WTC11 (cell line): ENCODE data around the gene B4GALNT1. TPM values are rescaled to one million over a fixed set of nuclear protein-coding genes. Genes with fewer than 3 reads are reported as not detected.

Experiments used
- ATAC-seq: fragments of 200-7000 bp; cut with Tn5 transposase; 2 replicates; pipeline ENCODE4 v1.10.0; 2021; ENCODE audit warnings: mild to moderate bottlenecking, moderate library complexity
- CTCF ChIA-PET: fragments of 300-600 bp; sonication (Branson Sonifier 250); formaldehyde crosslinking; loops from one replicate; lab custom pipeline; 2021; ENCODE audit warnings: antibody characterized with exemption; lab: Charles Lee
- POLR2A ChIA-PET: fragments of 350-600 bp; sonication (Branson Sonifier 250); formaldehyde crosslinking; loops from one replicate; lab custom pipeline; 2021; ENCODE audit warnings: antibody characterized with exemption; lab: Charles Lee
- DNase-seq: peaks from one replicate; pipeline ENCODE4 v3.0.0; 2021; ENCODE audit warnings: low spot score
- H3K27ac Mint-ChIP-seq: 2 replicates; pipeline ENCODE4 v1.8.0; 2021; ENCODE audit warnings: mixed read lengths
- H3K27me3 Mint-ChIP-seq: 2 replicates; pipeline ENCODE4 v1.8.0; 2021; ENCODE audit warnings: low read depth, mild to moderate bottlenecking, moderate library complexity, mixed read lengths
- H3K36me3 Mint-ChIP-seq: 2 replicates; pipeline ENCODE4 v1.8.0; 2021; ENCODE audit warnings: mixed read lengths
- H3K4me1 Mint-ChIP-seq: 2 replicates; pipeline ENCODE4 v1.8.0; 2022; ENCODE audit warnings: mixed read lengths
- H3K4me3 Mint-ChIP-seq: 2 replicates; pipeline ENCODE4 v1.8.0; 2021; ENCODE audit warnings: mild to moderate bottlenecking, moderate library complexity, mixed read lengths
- H3K9me3 Mint-ChIP-seq: 2 replicates; pipeline ENCODE4 v1.8.0; 2021; ENCODE audit warnings: mixed read lengths
- ATF3 ChIP-seq: sonication (generic); formaldehyde crosslinking; conservative IDR thresholded peaks from 2 replicates; pipeline ENCODE4 v1.8.1; 2022; ENCODE audit warnings: mild to moderate bottlenecking, missing genetic modification reagents
- CDX4 ChIP-seq: fragments of 250-450 bp; sonication (Bioruptor Pico); IDR thresholded peaks from 2 replicates; pipeline ENCODE4 v1.9.0; 2021; ENCODE audit warnings: moderate library complexity, mild to moderate bottlenecking, inconsistent platforms, borderline replicate concordance
- FOXJ3 ChIP-seq: sonication (generic); formaldehyde crosslinking; IDR thresholded peaks from 2 replicates; pipeline ENCODE4 v1.9.0; 2021; ENCODE audit warnings: missing genetic modification reagents, mild to moderate bottlenecking, borderline replicate concordance
- FOXP4 ChIP-seq: sonication (generic); formaldehyde crosslinking; IDR thresholded peaks from 2 replicates; pipeline ENCODE4 v1.8.0; 2022; ENCODE audit warnings: mild to moderate bottlenecking, missing genetic modification reagents
- GABPB1 ChIP-seq: sonication (generic); formaldehyde crosslinking; IDR thresholded peaks from 2 replicates; pipeline ENCODE4 v1.8.1; 2023; ENCODE audit warnings: mild to moderate bottlenecking, missing genetic modification reagents
- MYBL2 ChIP-seq: sonication (generic); formaldehyde crosslinking; IDR thresholded peaks from 2 replicates; pipeline ENCODE4 v1.8.1; 2023; ENCODE audit warnings: mild to moderate bottlenecking, moderate library complexity, missing genetic modification reagents
- NR2C2 ChIP-seq: sonication (generic); formaldehyde crosslinking; IDR thresholded peaks from 2 replicates; pipeline ENCODE4 v1.8.0; 2022; ENCODE audit warnings: mild to moderate bottlenecking, missing genetic modification reagents
- RELA ChIP-seq: sonication (generic); formaldehyde crosslinking; IDR thresholded peaks from 2 replicates; pipeline ENCODE4 v1.8.1; 2022; ENCODE audit warnings: missing genetic modification reagents, mild to moderate bottlenecking, borderline replicate concordance
- RORB ChIP-seq: fragments of 250-450 bp; sonication (Bioruptor Pico); IDR thresholded peaks from 2 replicates; pipeline ENCODE4 v1.9.0; 2021; ENCODE audit warnings: mild to moderate bottlenecking
- TP53 ChIP-seq: sonication (generic); formaldehyde crosslinking; IDR thresholded peaks from 2 replicates; pipeline ENCODE4 v1.8.1; 2023; ENCODE audit warnings: mild to moderate bottlenecking, missing genetic modification reagents
- total RNA-seq: library from RNA; stranded (reverse); gene quantifications from 3 replicates; pipeline ENCODE4 v1.2.3, GENCODE V29; 2021
- TF ChIP-seq, protein P1 (sequence below): fragments of 250-450 bp; sonication (Bioruptor Pico); IDR thresholded peaks from 2 replicates; pipeline ENCODE4 v1.9.0; 2021; ENCODE audit warnings: mild to moderate bottlenecking
- TF ChIP-seq, protein P2 (sequence below): fragments of 200-600 bp; IDR thresholded peaks from 2 replicates; pipeline ENCODE4 v1.8.0; 2022; ENCODE audit warnings: antibody characterized with exemption

B4GALNT1 gene
- total RNA-seq, 1 experiment from 2014 or later: 1.2 TPM

GRCh38 chr12:57582440-57582839 is 50.6 kb downstream of the B4GALNT1 start:
- no peak for ATAC-seq
- H3K27ac Mint-ChIP-seq: no peak overlapping the region
- TF ChIP-seq, protein P1, sequence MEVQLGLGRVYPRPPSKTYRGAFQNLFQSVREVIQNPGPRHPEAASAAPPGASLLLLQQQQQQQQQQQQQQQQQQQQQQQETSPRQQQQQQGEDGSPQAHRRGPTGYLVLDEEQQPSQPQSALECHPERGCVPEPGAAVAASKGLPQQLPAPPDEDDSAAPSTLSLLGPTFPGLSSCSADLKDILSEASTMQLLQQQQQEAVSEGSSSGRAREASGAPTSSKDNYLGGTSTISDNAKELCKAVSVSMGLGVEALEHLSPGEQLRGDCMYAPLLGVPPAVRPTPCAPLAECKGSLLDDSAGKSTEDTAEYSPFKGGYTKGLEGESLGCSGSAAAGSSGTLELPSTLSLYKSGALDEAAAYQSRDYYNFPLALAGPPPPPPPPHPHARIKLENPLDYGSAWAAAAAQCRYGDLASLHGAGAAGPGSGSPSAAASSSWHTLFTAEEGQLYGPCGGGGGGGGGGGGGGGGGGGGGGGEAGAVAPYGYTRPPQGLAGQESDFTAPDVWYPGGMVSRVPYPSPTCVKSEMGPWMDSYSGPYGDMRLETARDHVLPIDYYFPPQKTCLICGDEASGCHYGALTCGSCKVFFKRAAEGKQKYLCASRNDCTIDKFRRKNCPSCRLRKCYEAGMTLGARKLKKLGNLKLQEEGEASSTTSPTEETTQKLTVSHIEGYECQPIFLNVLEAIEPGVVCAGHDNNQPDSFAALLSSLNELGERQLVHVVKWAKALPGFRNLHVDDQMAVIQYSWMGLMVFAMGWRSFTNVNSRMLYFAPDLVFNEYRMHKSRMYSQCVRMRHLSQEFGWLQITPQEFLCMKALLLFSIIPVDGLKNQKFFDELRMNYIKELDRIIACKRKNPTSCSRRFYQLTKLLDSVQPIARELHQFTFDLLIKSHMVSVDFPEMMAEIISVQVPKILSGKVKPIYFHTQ (CRISPR knock-in tag): no peak
- TF ChIP-seq RELA: no peak
- TF ChIP-seq, protein P2, sequence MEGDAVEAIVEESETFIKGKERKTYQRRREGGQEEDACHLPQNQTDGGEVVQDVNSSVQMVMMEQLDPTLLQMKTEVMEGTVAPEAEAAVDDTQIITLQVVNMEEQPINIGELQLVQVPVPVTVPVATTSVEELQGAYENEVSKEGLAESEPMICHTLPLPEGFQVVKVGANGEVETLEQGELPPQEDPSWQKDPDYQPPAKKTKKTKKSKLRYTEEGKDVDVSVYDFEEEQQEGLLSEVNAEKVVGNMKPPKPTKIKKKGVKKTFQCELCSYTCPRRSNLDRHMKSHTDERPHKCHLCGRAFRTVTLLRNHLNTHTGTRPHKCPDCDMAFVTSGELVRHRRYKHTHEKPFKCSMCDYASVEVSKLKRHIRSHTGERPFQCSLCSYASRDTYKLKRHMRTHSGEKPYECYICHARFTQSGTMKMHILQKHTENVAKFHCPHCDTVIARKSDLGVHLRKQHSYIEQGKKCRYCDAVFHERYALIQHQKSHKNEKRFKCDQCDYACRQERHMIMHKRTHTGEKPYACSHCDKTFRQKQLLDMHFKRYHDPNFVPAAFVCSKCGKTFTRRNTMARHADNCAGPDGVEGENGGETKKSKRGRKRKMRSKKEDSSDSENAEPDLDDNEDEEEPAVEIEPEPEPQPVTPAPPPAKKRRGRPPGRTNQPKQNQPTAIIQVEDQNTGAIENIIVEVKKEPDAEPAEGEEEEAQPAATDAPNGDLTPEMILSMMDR: no peak
- TF ChIP-seq ATF3: no peak
- TF ChIP-seq FOXJ3: no peak
- no peak for TF ChIP-seq TP53 (CRISPR knock-in tag)
- TF ChIP-seq CDX4: no peak
- TF ChIP-seq NR2C2 (CRISPR knock-in tag): no peak

DNA sequence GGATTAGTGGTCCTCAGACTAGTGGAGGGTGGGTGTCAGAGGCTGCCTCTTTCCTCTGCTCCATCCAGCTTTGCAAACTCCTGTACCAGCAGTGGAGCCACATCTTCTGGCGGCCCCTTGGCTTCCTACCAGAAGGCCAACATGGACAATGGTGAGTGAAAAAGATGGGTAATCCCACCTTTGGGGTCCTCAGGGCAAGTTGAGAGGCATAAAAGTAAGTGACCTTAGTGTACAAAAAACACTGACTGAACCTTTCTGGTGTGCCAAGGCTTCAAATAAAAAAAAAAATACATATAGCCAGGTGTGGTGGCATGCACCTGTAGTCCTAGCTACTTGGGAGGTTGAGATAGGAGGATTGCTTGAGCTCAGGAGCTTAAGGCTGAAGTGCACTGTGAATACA is 51.2 kb downstream of the B4GALNT1 start:
- H3K4me3 Mint-ChIP-seq: no peak overlapping the region
- H3K9me3 Mint-ChIP-seq: no peaks in the 10 kb centered on the region
- H3K27ac Mint-ChIP-seq: no peak overlapping the region
- TF ChIP-seq FOXP4 (CRISPR knock-in tag) (no peak), GABPB1 (no peak)
- ChIA-PET CTCF (interaction anchor here (0.6 to 4.2 kb wide), 4 partner anchors 8 to 155 kb away, joined by 5 to 74 read pairs (median 6); no protein-coding TSS in a partner anchor), POLR2A (no interaction called here)
- no peak for DNase-seq
- 0 out of 2 replicates have a peak, but pooled peaks cover 3% of the 10 kb centered on the region for H3K27me3 Mint-ChIP-seq
- no peak for ATAC-seq
- H3K4me1 Mint-ChIP-seq: no peaks in the 10 kb centered on the region; the same call in 1 of the 2 replicates
- peaks cover 25% of the 10 kb centered on the region for H3K36me3 Mint-ChIP-seq

More at GRCh38 chr12:57582440-57582839, 50.6 kb downstream of the B4GALNT1 start:
- no peaks in the 10 kb centered on the region; the same call in 1 of the 2 replicates for H3K4me1 Mint-ChIP-seq
- H3K9me3 Mint-ChIP-seq: no peaks in the 10 kb centered on the region
- 0 out of 2 replicates have a peak, but pooled peaks cover 3% of the 10 kb centered on the region for H3K27me3 Mint-ChIP-seq
- no peak overlapping the region for H3K4me3 Mint-ChIP-seq
- DNase-seq: no peak
- POLR2A ChIA-PET: no interaction called here
- H3K36me3 Mint-ChIP-seq: peaks cover 21% of the 10 kb centered on the region
- CTCF ChIA-PET: interaction anchor here (0.7 to 4.2 kb wide), 17 partner anchors 11 to 431 kb away, joined by 3 to 74 read pairs (median 11); partner anchors contain the start of genes ARHGEF25, B4GALNT1, DCTN2 and TSPAN31

DNA sequence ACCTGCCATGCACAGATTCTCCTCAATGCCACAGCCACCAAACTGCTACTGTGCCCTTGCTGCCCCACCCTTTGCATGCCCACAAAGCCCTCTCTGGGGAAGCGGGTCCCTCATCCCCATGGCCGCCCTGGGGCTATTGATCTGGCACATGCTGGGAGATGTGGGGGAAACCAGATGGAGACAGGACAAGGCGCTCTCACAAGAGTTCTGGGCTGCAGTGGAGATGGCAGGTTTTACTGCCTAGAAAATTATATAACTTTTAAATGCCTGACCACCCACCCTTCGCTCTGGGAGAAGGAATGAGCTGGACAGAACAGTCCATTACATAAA is 52.6 kb downstream of the B4GALNT1 start:
- H3K27ac Mint-ChIP-seq: no peak overlapping the region
- ATAC-seq: no peak
- H3K9me3 Mint-ChIP-seq: no peaks in the 10 kb centered on the region
- H3K36me3 Mint-ChIP-seq: peaks cover 39% of the 10 kb centered on the region
- TF ChIP-seq MYBL2 (CRISPR knock-in tag) (no peak), RORB (CRISPR knock-in tag) (no peak)
- TF ChIP-seq, all 79 proteins: peak for 0
- H3K4me3 Mint-ChIP-seq: no peak overlapping the region
- H3K27me3 Mint-ChIP-seq: peaks cover 3% of the 10 kb centered on the region; the same call in 1 of the 2 replicates
- H3K4me1 Mint-ChIP-seq: no peaks in the 10 kb centered on the region; the same call in 1 of the 2 replicates
- CTCF ChIA-PET: interaction anchor here (0.8 to 1.9 kb wide), 3 partner anchors 16 to 156 kb away, joined by 3 to 7 read pairs (median 5); no protein-coding TSS in a partner anchor
- no peak for DNase-seq
- POLR2A ChIA-PET: no interaction called here
